Hepatocyte (in vitro differentiated cells): ENCODE data around the gene CNN3.

Experiments used
- CTCF ChIP-seq: fragments of 200-600 bp; sonication (generic); IDR thresholded peaks from 2 replicates; pipeline ENCODE4 v1.5.1; 2016; ENCODE audit warnings: antibody characterized with exemption, mild to moderate bottlenecking; ENCODE audit not compliant: poor library complexity
- EZH2 ChIP-seq: fragments of 200-600 bp; sonication (generic); IDR thresholded peaks from 2 replicates; pipeline ENCODE4 v1.6.1; 2016; ENCODE audit warnings: antibody characterized with exemption, mild to moderate bottlenecking, borderline replicate concordance

- TF ChIP-seq EZH2: no peak
- no peak for TF ChIP-seq CTCF
Observed at GRCh38 chr1:94935476-94935875, 8.6 kb upstream of the CNN3 start.
